Hepatocyte (in vitro differentiated cells): ENCODE measurements around the gene MYO1D. TPM values are rescaled to one million over a fixed set of nuclear protein-coding genes. Genes with fewer than 3 reads are reported as not detected.

Source experiments
- DNase-seq: peaks from one replicate; pipeline ENCODE4 v3.0.0-alpha.2; 2016; ENCODE audit warnings: low spot score
- H2AFZ ChIP-seq: fragments of 200-600 bp; sonication (generic); 2 replicates; pipeline ENCODE4 v1.6.0; 2016; ENCODE audit warnings: antibody characterized with exemption, mild to moderate bottlenecking
- H3K27ac ChIP-seq: fragments of 200-600 bp; sonication (generic); 2 replicates; pipeline ENCODE4 v1.5.1; 2016; ENCODE audit warnings: mild to moderate bottlenecking
- H3K27me3 ChIP-seq: fragments of 200-600 bp; sonication (generic); 2 replicates; pipeline ENCODE4 v1.6.1; 2016
- H3K36me3 ChIP-seq: fragments of 200-600 bp; sonication (generic); replicated peaks from 2 replicates; pipeline ENCODE4 v1.5.1; 2016; ENCODE audit warnings: low read depth; ENCODE audit not compliant: insufficient read depth
- H3K4me1 ChIP-seq: fragments of 200-600 bp; sonication (generic); 2 replicates; pipeline ENCODE4 v1.5.1; 2016; ENCODE audit warnings: mild to moderate bottlenecking, moderate library complexity; ENCODE audit not compliant: insufficient read depth
- H3K4me2 ChIP-seq: fragments of 200-600 bp; sonication (generic); 2 replicates; pipeline ENCODE4 v1.6.0; 2016
- H3K4me3 ChIP-seq: fragments of 200-600 bp; sonication (generic); 2 replicates; pipeline ENCODE4 v1.5.1; 2016; ENCODE audit warnings: mild to moderate bottlenecking
- H3K79me2 ChIP-seq: fragments of 200-600 bp; sonication (generic); 2 replicates; pipeline ENCODE4 v1.6.0; 2017; ENCODE audit warnings: mild to moderate bottlenecking
- H3K9me2 ChIP-seq: fragments of 200-600 bp; sonication (generic); replicated peaks from 2 replicates; pipeline ENCODE4 v1.6.0; 2017; ENCODE audit warnings: mild to moderate bottlenecking; ENCODE audit not compliant: insufficient read depth
- H3K9me3 ChIP-seq: fragments of 200-600 bp; sonication (generic); 2 replicates; pipeline ENCODE4 v1.5.1; 2016; ENCODE audit warnings: low read depth, mild to moderate bottlenecking
- H4K20me1 ChIP-seq: fragments of 200-600 bp; sonication (generic); 2 replicates; pipeline ENCODE4 v1.6.0; 2016; ENCODE audit warnings: mild to moderate bottlenecking; ENCODE audit not compliant: insufficient read depth, poor library complexity, severe bottlenecking
- EZH2 ChIP-seq: fragments of 200-600 bp; sonication (generic); IDR thresholded peaks from 2 replicates; pipeline ENCODE4 v1.6.1; 2016; ENCODE audit warnings: antibody characterized with exemption, mild to moderate bottlenecking, borderline replicate concordance
- EZH2phosphoT487 ChIP-seq: fragments of 200-600 bp; sonication (generic); IDR thresholded peaks from one replicate; pipeline ENCODE4 v1.6.1; 2018; ENCODE audit warnings: antibody characterized with exemption, mild to moderate bottlenecking, low read depth, moderate library complexity; ENCODE audit not compliant: unreplicated experiment, severe bottlenecking
- WGBS: methylation state at CpG from one replicate; pipeline ENCODE4 v1.1.6; 2016; ENCODE audit warnings: low lambda C conversion rate; ENCODE audit errors: missing lambda C conversion rate; 5-methylcytosine and 5-hydroxymethylcytosine counted together
- polyA plus RNA-seq: library from polyadenylated mRNA; unstranded; fragments of >200 nt; fragmentation: Nextera tagmentation; extraction: Ambion mirVana; gene quantifications from 2 replicates; pipeline ENCODE4 v1.2.1, GENCODE V29; 2016
- total RNA-seq: library from RNA; depleted of rRNA; stranded (reverse); fragments of >200 nt; gene quantifications from 2 replicates; pipeline ENCODE4 v1.2.3, GENCODE V29; 2014
- TF ChIP-seq, protein P1 (sequence below): fragments of 200-600 bp; sonication (generic); IDR thresholded peaks from 2 replicates; pipeline ENCODE4 v1.5.1; 2016; ENCODE audit warnings: antibody characterized with exemption, mild to moderate bottlenecking; ENCODE audit not compliant: poor library complexity

Gene MYO1D
- total and polyA plus RNA-seq, 2 experiments from 2014 or later, result 36.2 to 89.0 TPM

DNA sequence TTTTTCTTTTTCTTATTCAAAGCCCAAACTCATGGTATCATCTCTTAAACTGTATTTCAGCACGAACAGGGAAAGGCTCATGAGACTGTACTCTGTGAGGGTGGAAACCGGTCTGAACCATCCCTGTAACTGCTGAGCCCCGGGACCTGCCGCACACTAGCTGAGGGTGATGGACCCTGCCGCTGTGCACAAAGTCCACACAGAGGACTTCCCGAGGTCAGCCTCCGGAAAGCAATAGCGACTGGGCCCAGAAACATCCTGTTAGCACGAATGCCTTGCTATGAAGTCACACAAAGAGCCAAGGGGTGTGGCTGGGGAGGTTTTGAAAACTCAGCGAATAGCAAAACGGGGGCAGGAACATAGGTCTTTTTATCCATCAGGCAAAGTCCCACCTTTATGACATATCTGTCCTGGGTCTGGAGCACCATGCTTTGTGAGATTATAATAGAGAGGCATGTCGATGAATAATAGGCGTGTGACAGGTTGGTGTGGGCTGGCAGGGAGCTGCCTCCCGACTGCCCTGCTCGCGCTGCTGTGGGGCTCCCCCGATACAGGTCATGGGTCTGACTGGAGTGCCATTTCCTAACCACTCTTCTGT lies 356.7 kb downstream of the MYO1D start:
- H3K27ac ChIP-seq, result peak overlapping the region; percentile 15
- WGBS, result 51% methylated on average over 17 of the region's 17 CpGs
- H3K4me3 ChIP-seq, result no peak overlapping the region
- H2AFZ ChIP-seq, result peak overlapping the region; percentile 41
- H3K9me2 ChIP-seq, result no peaks in the 10 kb centered on the region
- DNase-seq, result peak; percentile 58
- no peaks in the 10 kb centered on the region for H3K27me3 ChIP-seq
- H3K4me2 ChIP-seq, result peak overlapping the region; percentile 93
- TF ChIP-seq, protein P1, sequence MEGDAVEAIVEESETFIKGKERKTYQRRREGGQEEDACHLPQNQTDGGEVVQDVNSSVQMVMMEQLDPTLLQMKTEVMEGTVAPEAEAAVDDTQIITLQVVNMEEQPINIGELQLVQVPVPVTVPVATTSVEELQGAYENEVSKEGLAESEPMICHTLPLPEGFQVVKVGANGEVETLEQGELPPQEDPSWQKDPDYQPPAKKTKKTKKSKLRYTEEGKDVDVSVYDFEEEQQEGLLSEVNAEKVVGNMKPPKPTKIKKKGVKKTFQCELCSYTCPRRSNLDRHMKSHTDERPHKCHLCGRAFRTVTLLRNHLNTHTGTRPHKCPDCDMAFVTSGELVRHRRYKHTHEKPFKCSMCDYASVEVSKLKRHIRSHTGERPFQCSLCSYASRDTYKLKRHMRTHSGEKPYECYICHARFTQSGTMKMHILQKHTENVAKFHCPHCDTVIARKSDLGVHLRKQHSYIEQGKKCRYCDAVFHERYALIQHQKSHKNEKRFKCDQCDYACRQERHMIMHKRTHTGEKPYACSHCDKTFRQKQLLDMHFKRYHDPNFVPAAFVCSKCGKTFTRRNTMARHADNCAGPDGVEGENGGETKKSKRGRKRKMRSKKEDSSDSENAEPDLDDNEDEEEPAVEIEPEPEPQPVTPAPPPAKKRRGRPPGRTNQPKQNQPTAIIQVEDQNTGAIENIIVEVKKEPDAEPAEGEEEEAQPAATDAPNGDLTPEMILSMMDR, result no peak
- peaks cover 15% of the 10 kb centered on the region for H3K4me1 ChIP-seq
- H4K20me1 ChIP-seq, result no peaks in the 10 kb centered on the region
- H3K36me3 ChIP-seq, result no peaks in the 10 kb centered on the region
- H3K79me2 ChIP-seq, result no peaks in the 10 kb centered on the region
- no peaks in the 10 kb centered on the region for H3K9me3 ChIP-seq

DNA sequence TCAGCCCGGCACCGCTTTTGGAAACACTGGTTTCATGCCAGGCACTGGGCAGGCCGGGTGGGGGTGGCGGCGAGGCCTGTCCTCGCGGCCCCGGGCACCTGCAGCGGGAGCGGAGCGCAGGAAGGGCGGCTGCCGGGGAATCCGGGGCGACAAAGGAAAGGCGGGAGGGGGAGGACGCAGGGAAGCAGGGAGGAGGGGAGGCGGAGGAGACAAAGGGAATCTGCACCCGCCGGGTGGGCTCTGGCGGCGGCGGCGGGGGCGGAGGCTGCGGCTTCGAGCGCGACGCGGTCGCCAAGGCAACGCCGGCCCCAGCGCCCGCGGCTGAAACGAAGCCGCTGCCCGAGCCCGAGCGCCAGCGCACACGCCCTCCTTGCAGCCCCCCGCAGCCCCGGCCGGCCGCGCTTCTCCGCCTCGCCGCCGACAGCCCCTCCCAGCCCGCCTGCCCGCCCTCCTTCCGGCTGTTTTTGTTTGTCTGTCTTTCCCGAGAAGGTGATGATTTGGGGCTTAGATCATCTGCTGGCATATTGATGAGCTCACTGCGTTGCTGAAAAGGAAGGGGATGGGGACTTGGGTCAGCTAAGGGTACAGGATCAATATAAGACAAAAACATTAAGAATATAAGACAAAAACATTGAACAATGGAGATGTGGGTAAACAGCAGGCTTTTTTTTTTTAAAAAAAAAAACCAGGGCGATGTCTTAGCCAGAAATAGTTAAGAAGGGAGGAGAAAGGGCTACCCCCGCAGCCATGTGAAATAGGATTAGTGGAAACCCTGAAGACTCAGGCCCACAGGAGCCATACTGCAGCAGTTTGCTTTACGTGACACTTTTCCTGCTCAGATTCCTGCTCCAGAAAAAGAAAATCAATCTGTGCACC lies 357.5 kb downstream of the MYO1D start:
- Histone ChIP-seq H3K4me1 (peaks cover 15% of the 10 kb centered on the region), H4K20me1 (no peaks in the 10 kb centered on the region), H3K9me2 (no peaks in the 10 kb centered on the region), H3K27me3 (no peaks in the 10 kb centered on the region), H3K4me3 (peak overlapping the region; percentile 39), H3K36me3 (no peaks in the 10 kb centered on the region), H3K79me2 (no peaks in the 10 kb centered on the region), H2AFZ (peak overlapping the region; percentile 78), H3K9me3 (no peaks in the 10 kb centered on the region), H3K4me2 (peak overlapping the region; percentile 93), H3K27ac (peak overlapping the region; percentile 15)
- no peak for TF ChIP-seq EZH2phosphoT487
- no peak for TF ChIP-seq EZH2
- TF ChIP-seq, protein P1, result no peak
- peak; percentile 81 for DNase-seq
- WGBS, result 10% methylated on average over 8 of the region's 61 CpGs

DNA sequence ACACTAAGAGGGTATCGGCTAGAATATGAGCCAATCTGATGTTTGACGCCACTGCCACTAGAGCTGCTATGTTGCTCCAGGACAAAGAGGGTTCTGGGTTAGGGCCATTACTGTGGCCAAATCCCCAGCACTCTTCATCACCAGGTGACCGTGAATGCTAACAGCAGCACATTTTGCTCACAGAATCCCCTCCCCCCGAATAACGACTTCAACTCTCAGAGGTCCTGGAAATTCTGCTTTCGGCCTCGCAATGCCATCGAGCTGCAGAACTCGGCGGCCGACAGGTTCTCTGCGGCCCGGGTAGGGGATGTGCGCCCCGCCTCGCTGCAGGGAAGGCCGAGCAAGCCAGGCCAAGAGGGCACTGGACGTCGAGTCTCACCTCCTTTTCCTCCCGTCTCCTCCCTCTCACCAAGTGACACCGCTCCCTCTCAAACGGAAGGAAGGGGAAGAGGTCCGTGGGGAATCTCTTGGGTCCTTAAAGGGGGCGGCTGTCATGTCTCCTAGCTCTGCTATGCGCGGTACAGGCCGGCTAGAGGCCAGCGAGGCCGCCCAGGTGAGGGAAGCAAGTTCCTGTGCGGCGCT lies 358.2 kb downstream of the MYO1D start:
- TF ChIP-seq EZH2 (no peak), EZH2phosphoT487 (no peak)
- TF ChIP-seq, protein P1, result no peak
- Histone ChIP-seq H3K4me3 (peak overlapping the region; percentile 39), H3K4me1 (peaks cover 15% of the 10 kb centered on the region), H2AFZ (peak overlapping the region; percentile 78), H3K27me3 (no peaks in the 10 kb centered on the region), H3K27ac (no peak overlapping the region), H4K20me1 (no peaks in the 10 kb centered on the region), H3K4me2 (peak overlapping the region; percentile 93), H3K79me2 (no peaks in the 10 kb centered on the region), H3K9me3 (no peaks in the 10 kb centered on the region), H3K9me2 (no peaks in the 10 kb centered on the region), H3K36me3 (no peaks in the 10 kb centered on the region)
- DNase-seq, result no peak
- WGBS, result 35% methylated on average over 29 of the region's 31 CpGs
